Neural progenitor cell (in vitro differentiated cells): ENCODE data around the gene RIPOR2. TPM values are rescaled to one million over a fixed set of nuclear protein-coding genes. Genes with fewer than 3 reads are reported as not detected.

Experiments used
- DNase-seq: peaks from one replicate; pipeline ENCODE4 v3.0.0-alpha.2; 2016; ENCODE audit warnings: low spot score
- H2AFZ ChIP-seq: fragments of 200-600 bp; sonication (generic); replicated peaks from 2 replicates; pipeline ENCODE4 v1.6.1; 2016; ENCODE audit warnings: antibody characterized with exemption
- H3F3A ChIP-seq: fragments of 200-600 bp; sonication (generic); 2 replicates; pipeline ENCODE4 v1.6.1; 2016; ENCODE audit warnings: antibody characterized with exemption, low read depth
- H3K27ac ChIP-seq: fragments of 200-600 bp; sonication (generic); 2 replicates; pipeline ENCODE4 v1.5.1; 2016; ENCODE audit warnings: mild to moderate bottlenecking
- H3K27me3 ChIP-seq: fragments of 200-600 bp; sonication (generic); 2 replicates; pipeline ENCODE4 v1.6.1; 2016; ENCODE audit warnings: mild to moderate bottlenecking, moderate library complexity
- H3K36me3 ChIP-seq: fragments of 200-600 bp; sonication (generic); 2 replicates; pipeline ENCODE4 v1.5.1; 2016
- H3K4me1 ChIP-seq: fragments of 200-600 bp; sonication (generic); 2 replicates; pipeline ENCODE4 v1.6.1; 2016; ENCODE audit warnings: mixed run types
- H3K4me2 ChIP-seq: fragments of 200-600 bp; sonication (generic); 2 replicates; pipeline ENCODE4 v1.6.1; 2016
- H3K4me3 ChIP-seq: fragments of 200-600 bp; sonication (generic); 2 replicates; pipeline ENCODE4 v1.5.1; 2016
- H3K79me2 ChIP-seq: fragments of 200-600 bp; sonication (generic); 2 replicates; pipeline ENCODE4 v1.6.1; 2016; ENCODE audit warnings: low read depth
- H3K9ac ChIP-seq: fragments of 200-600 bp; sonication (generic); 2 replicates; pipeline ENCODE4 v1.6.1; 2016
- H3K9me3 ChIP-seq: fragments of 200-600 bp; sonication (generic); 2 replicates; pipeline ENCODE4 v1.5.1; 2016; ENCODE audit warnings: low read depth
- H4K20me1 ChIP-seq: fragments of 200-600 bp; sonication (generic); 2 replicates; pipeline ENCODE4 v1.6.1; 2016; ENCODE audit warnings: low read depth
- H3K27ac Mint-ChIP-seq: 3 replicates; pipeline ENCODE4 v1.8.0; 2021; ENCODE audit warnings: mixed read lengths
- H3K27me3 Mint-ChIP-seq: 2 replicates; pipeline ENCODE4 v1.8.0; 2022; ENCODE audit warnings: low read depth, mild to moderate bottlenecking, inconsistent platforms, moderate library complexity, mixed read lengths; ENCODE audit not compliant: insufficient read depth
- H3K36me3 Mint-ChIP-seq: 3 replicates; pipeline ENCODE4 v1.8.0; 2021; ENCODE audit warnings: mixed read lengths
- H3K4me1 Mint-ChIP-seq: 3 replicates; pipeline ENCODE4 v1.8.0; 2021; ENCODE audit warnings: mixed read lengths
- H3K4me3 Mint-ChIP-seq: 3 replicates; pipeline ENCODE4 v1.8.0; 2021; ENCODE audit warnings: mild to moderate bottlenecking, moderate library complexity, mixed read lengths
- H3K9me3 Mint-ChIP-seq: 3 replicates; pipeline ENCODE4 v1.8.0; 2020; ENCODE audit warnings: mixed read lengths
- CTCF ChIP-seq: fragments of 200-600 bp; sonication (generic); IDR thresholded peaks from 2 replicates; pipeline ENCODE4 v1.5.1; 2017; ENCODE audit warnings: antibody characterized with exemption, mild to moderate bottlenecking
- EZH2 ChIP-seq: fragments of 200-600 bp; sonication (generic); IDR thresholded peaks from 2 replicates; pipeline ENCODE4 v1.6.1; 2017; ENCODE audit warnings: antibody characterized with exemption, mild to moderate bottlenecking, moderate library complexity
- EZH2phosphoT487 ChIP-seq: fragments of 200-600 bp; sonication (generic); IDR thresholded peaks from 2 replicates; pipeline ENCODE4 v1.6.1; 2017; ENCODE audit warnings: antibody characterized with exemption
- total RNA-seq: library from RNA; depleted of rRNA; stranded (reverse); fragments of >200 nt; gene quantifications from 2 replicates; pipeline ENCODE4 v1.2.3, GENCODE V29; 2015; ENCODE audit warnings: low replicate concordance

The RIPOR2 gene
- total RNA-seq, 1 donor from 2014 or later: 0.26 TPM

GRCh38 chr6:24961852-24962251 lies 26.1 kb upstream of the RIPOR2 start:
- Histone ChIP-seq H3K9ac (no peak overlapping the region), H3F3A (no peaks in the 10 kb centered on the region), H2AFZ (no peak overlapping the region), H3K4me3 (no peak overlapping the region), H3K4me2 (no peak overlapping the region), H3K4me1 (no peaks in the 10 kb centered on the region), H3K36me3 (no peaks in the 10 kb centered on the region), H3K9me3 (no peaks in the 10 kb centered on the region), H3K27ac (no peak overlapping the region), H3K27me3 (no peaks in the 10 kb centered on the region), H4K20me1 (no peaks in the 10 kb centered on the region), H3K79me2 (no peaks in the 10 kb centered on the region)
- Mint-ChIP-seq H3K4me3 (no peak overlapping the region), H3K27ac (no peak overlapping the region), H3K9me3 (no peaks in the 10 kb centered on the region), H3K36me3 (no peaks in the 10 kb centered on the region), H3K4me1 (no peaks in the 10 kb centered on the region), H3K27me3 (no peaks in the 10 kb centered on the region)
- no peak for DNase-seq
- no peak for TF ChIP-seq EZH2phosphoT487
- no peak for TF ChIP-seq EZH2
- no peak for TF ChIP-seq CTCF

- DNase-seq: no peak
- Histone ChIP-seq H3K27ac (no peak overlapping the region), H4K20me1 (no peaks in the 10 kb centered on the region), H3K9ac (no peak overlapping the region), H3K27me3 (no peaks in the 10 kb centered on the region), H3K79me2 (no peaks in the 10 kb centered on the region), H3F3A (no peaks in the 10 kb centered on the region), H3K4me1 (no peaks in the 10 kb centered on the region), H3K9me3 (no peaks in the 10 kb centered on the region), H3K4me2 (no peak overlapping the region), H3K36me3 (no peaks in the 10 kb centered on the region), H3K4me3 (no peak overlapping the region), H2AFZ (no peak overlapping the region)
- H3K9me3 Mint-ChIP-seq: no peaks in the 10 kb centered on the region
- H3K27ac Mint-ChIP-seq: no peak overlapping the region
- H3K27me3 Mint-ChIP-seq: no peaks in the 10 kb centered on the region
- no peak overlapping the region for H3K4me3 Mint-ChIP-seq
- no peaks in the 10 kb centered on the region for H3K4me1 Mint-ChIP-seq
- no peak for TF ChIP-seq EZH2phosphoT487
- no peaks in the 10 kb centered on the region for H3K36me3 Mint-ChIP-seq
These were observed 25.3 kb upstream of the RIPOR2 start for GRCh38 chr6:24960991-24961475.

GRCh38 chr6:24959319-24959718 lies 23.6 kb upstream of the RIPOR2 start:
- no peak overlapping the region for H3K27ac ChIP-seq
- no peaks in the 10 kb centered on the region for H3K27me3 Mint-ChIP-seq
- no peak for TF ChIP-seq EZH2phosphoT487
- TF ChIP-seq EZH2: no peak
- no peak for TF ChIP-seq CTCF
- H3K9me3 ChIP-seq: no peaks in the 10 kb centered on the region
- no peaks in the 10 kb centered on the region for H3K36me3 ChIP-seq
- no peak overlapping the region for H3K4me3 ChIP-seq
- no peaks in the 10 kb centered on the region for H3K4me1 Mint-ChIP-seq
- H3K4me1 ChIP-seq: no peaks in the 10 kb centered on the region
- no peak overlapping the region for H2AFZ ChIP-seq
- H3K4me3 Mint-ChIP-seq: no peak overlapping the region
- H3K36me3 Mint-ChIP-seq: no peaks in the 10 kb centered on the region
- no peaks in the 10 kb centered on the region for H3F3A ChIP-seq
- DNase-seq: no peak
- H3K27ac Mint-ChIP-seq: no peak overlapping the region
- H3K9ac ChIP-seq: no peak overlapping the region
- H3K4me2 ChIP-seq: no peak overlapping the region
- no peaks in the 10 kb centered on the region for H3K27me3 ChIP-seq
- H4K20me1 ChIP-seq: no peaks in the 10 kb centered on the region
- no peaks in the 10 kb centered on the region for H3K79me2 ChIP-seq
- no peaks in the 10 kb centered on the region for H3K9me3 Mint-ChIP-seq

GRCh38 chr6:24957199-24957598 lies 21.4 kb upstream of the RIPOR2 start:
- H3K4me2 ChIP-seq: no peak overlapping the region
- Mint-ChIP-seq H3K9me3 (no peaks in the 10 kb centered on the region), H3K36me3 (peaks cover 2% of the 10 kb centered on the region), H3K27ac (no peak overlapping the region), H3K4me3 (no peak overlapping the region), H3K27me3 (no peaks in the 10 kb centered on the region), H3K4me1 (no peaks in the 10 kb centered on the region)
- no peak for TF ChIP-seq EZH2phosphoT487
- no peak for TF ChIP-seq EZH2
- TF ChIP-seq CTCF: no peak
- H3K9me3 ChIP-seq: no peaks in the 10 kb centered on the region
- H3K27me3 ChIP-seq: no peaks in the 10 kb centered on the region
- H3K27ac ChIP-seq: no peak overlapping the region
- no peak overlapping the region for H3K9ac ChIP-seq
- no peak overlapping the region for H3K4me3 ChIP-seq
- no peaks in the 10 kb centered on the region for H3K36me3 ChIP-seq
- no peaks in the 10 kb centered on the region for H4K20me1 ChIP-seq
- no peak for DNase-seq
- no peaks in the 10 kb centered on the region for H3K4me1 ChIP-seq
- H2AFZ ChIP-seq: no peak overlapping the region
- no peaks in the 10 kb centered on the region for H3K79me2 ChIP-seq
- no peaks in the 10 kb centered on the region for H3F3A ChIP-seq
